ENCODE results near the gene LCT.

Gene LCT

DNA sequence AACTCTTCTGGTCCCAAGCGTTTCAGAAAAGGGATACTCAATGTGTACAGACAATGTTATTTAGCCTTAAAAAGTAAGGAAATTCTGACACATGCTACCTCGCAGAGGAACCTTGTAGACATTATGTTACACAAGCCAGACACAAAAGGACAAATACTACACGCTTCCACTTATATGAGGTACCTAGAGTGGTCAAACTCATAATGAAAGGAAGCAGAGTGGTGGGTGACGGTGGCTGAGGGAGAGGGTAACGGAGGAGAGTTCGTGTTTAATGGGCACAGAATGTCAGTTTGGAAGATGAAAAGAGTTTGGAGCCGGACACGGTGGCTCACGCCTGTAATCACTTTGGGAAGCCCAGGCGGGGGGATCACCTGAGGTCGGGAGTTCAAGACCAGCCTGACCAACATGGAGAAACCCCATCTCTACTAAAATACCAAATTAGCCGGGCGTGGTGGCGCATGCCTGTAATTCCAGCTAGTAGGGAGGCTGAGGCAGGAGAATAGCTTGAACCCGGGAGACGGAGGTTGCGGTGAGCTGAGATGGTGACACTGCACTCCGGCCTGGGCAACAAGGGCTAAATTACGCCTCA, 37.9 kb upstream of the LCT start:
- DNase-seq (ENCODE audit: low read depth), result no peak
- peak overlapping the region; percentile 78 for H3K4me3 ChIP-seq (ENCODE audit: low read depth, low read length)
- TF ChIP-seq, protein P1, sequence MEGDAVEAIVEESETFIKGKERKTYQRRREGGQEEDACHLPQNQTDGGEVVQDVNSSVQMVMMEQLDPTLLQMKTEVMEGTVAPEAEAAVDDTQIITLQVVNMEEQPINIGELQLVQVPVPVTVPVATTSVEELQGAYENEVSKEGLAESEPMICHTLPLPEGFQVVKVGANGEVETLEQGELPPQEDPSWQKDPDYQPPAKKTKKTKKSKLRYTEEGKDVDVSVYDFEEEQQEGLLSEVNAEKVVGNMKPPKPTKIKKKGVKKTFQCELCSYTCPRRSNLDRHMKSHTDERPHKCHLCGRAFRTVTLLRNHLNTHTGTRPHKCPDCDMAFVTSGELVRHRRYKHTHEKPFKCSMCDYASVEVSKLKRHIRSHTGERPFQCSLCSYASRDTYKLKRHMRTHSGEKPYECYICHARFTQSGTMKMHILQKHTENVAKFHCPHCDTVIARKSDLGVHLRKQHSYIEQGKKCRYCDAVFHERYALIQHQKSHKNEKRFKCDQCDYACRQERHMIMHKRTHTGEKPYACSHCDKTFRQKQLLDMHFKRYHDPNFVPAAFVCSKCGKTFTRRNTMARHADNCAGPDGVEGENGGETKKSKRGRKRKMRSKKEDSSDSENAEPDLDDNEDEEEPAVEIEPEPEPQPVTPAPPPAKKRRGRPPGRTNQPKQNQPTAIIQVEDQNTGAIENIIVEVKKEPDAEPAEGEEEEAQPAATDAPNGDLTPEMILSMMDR (IDR thresholded peaks at IDR 0.05; ENCODE audit: low read depth, low read length, missing control alignments), result no peak
- in situ Hi-C loops (cut with HindIII; ENCODE audit: low sequenced_read_pairs), result no loop called here

DNA sequence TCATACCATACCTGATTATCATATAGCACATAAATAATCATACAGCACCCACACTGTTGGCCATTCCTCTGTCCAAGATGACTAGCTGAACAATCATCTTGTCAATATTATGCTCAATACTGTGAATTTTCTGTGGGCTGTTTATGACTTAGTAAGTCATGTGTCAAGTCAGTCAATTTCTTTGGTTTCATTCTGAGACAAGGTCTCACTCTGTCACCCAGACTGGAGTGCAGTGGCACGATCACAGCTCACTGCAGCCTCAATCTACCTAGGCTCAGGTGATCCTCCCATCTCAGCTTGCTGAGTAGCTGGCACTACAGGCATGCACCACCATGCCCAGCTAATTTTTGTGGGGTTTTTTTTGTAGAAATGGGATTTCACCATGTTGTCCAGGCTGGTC, 33.6 kb upstream of the LCT start:
- no peak overlapping the region for H3K4me3 ChIP-seq (ENCODE audit: low read depth, low read length)
- in situ Hi-C loops (cut with HindIII; ENCODE audit: low sequenced_read_pairs), result no loop called here
- no peak for DNase-seq (ENCODE audit: low read depth)
- TF ChIP-seq, protein P1 (IDR thresholded peaks at IDR 0.05; ENCODE audit: low read depth, low read length, missing control alignments), result no peak

DNA sequence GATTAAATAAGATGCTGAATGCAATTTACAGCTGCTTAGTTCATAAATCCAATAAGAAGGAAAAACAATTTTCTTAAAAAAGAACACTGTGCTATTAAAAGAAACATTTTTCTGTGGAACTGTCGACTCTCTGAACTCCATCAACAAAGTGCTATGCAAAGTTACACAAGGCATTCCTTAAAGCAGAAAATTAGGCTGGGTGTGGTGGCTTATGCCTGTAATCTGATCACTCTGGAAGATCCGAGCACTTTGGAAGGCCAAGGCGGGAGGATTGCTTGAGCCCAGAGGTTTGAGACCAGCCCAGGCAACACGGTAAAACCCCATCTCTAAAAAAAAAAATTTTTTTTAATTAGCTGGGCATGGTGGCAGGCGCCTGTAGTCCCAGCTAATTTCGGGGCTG, 26.2 kb upstream of the LCT start:
- H3K4me3 ChIP-seq (ENCODE audit: low read depth, low read length), result no peak overlapping the region
- in situ Hi-C loops (cut with HindIII; ENCODE audit: low sequenced_read_pairs), result no loop called here
- TF ChIP-seq, protein P1 (IDR thresholded peaks at IDR 0.05; ENCODE audit: low read depth, low read length, missing control alignments), result no peak
- DNase-seq (ENCODE audit: low read depth), result no peak

DNA sequence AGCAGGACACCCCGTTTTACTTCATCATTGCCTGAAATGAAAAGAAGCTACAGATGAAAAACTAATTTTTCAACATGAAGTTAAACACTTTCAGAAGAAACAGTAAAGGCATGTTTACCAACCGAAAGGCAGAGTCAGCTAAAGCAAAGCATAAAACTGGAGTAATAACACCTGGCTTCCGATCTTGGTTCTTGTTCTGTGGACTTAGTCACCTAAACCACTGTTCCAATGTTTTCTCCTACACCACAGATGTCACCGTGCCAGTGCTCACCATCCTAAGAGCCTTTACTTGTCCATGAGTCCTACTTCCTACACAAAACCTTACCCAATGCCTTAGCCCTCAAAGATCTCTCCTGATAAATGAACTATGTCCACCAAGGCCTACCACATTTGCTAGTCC, 25.7 kb upstream of the LCT start:
- TF ChIP-seq, protein P1 (IDR thresholded peaks at IDR 0.05; ENCODE audit: low read depth, low read length, missing control alignments), result no peak

DNA sequence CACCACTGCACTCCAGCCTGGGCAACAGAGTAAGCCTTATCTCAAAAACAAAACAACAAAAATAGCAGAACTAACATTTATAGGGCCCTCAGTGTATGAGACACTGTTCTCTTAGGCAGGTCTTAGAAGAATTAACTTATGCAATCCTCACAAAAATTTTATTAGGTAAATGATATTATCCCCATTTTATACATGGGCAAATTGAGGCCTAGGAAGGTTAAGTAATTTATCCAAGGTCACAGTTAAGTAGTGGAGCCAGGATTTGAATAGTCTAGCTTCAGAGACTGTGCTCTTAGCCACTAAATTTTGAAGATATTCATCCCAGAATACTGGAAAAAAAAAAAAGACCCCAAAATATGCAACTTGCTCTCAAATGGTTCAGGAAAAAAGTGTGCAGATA, 16.4 kb upstream of the LCT start:
- in situ Hi-C loops (cut with HindIII; ENCODE audit: low sequenced_read_pairs), result no loop called here
- DNase-seq (ENCODE audit: low read depth), result no peak
- no peak overlapping the region for H3K4me3 ChIP-seq (ENCODE audit: low read depth, low read length)
- TF ChIP-seq, protein P1 (IDR thresholded peaks at IDR 0.05; ENCODE audit: low read depth, low read length, missing control alignments), result no peak

More for the DNA sequence above, 25.7 kb upstream of the LCT start:
- DNase-seq (ENCODE audit: low read depth), result no peak
- in situ Hi-C loops (cut with HindIII; ENCODE audit: low sequenced_read_pairs), result no loop called here
- no peak overlapping the region for H3K4me3 ChIP-seq (ENCODE audit: low read depth, low read length)

DNA sequence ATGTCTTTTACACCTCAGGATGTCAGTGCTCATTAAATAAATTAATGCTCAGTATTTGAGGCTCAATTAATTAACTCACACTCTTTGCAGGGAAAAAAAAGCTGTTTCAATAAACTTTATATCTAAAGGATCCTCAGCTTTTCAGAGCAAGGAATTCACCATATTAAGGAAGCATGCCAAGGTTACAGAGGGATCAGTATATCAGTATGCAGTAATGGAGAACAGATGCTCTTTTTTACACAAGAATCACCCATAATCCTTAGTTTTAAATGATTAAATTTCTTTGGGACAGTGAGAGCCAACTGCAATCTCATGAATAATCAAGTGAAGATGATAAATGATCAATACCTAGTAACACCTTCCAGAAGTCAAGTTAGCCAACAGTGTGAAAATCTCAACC, 14.9 kb upstream of the LCT start:
- in situ Hi-C loops (cut with HindIII; ENCODE audit: low sequenced_read_pairs), result no loop called here
- TF ChIP-seq, protein P1 (IDR thresholded peaks at IDR 0.05; ENCODE audit: low read depth, low read length, missing control alignments), result no peak
- DNase-seq (ENCODE audit: low read depth), result no peak

More for the DNA sequence above, 14.9 kb upstream of the LCT start:
- no peak overlapping the region for H3K4me3 ChIP-seq (ENCODE audit: low read depth, low read length)

All from astrocyte of the cerebellum (primary cell).